Muscle of back (tissue), 11 donors: Measurements from ENCODE around the gene OSGEPL1. TPM values are rescaled to one million over a fixed set of nuclear protein-coding genes. Genes with fewer than 3 reads are reported as not detected.
"Not testable (repeated sequence)": the region's sequence is repeated elsewhere in the genome, so short reads cannot be mapped to it uniquely, and the experiment has no call there.

Source experiments
- DNase-seq, 3 donors: peaks; one replicate each; pipeline versions ENCODE4 v3.0.0 to v3.0.0-alpha.2; 2013
- polyA plus RNA-seq, 10 donors: library from polyadenylated mRNA; unstranded; fragments of 120-200 nt; gene quantifications; one replicate each; pipeline ENCODE4 v1.2.1, GENCODE V29; 2013; ENCODE audit not compliant: insufficient read length in 10 of 10

Gene OSGEPL1
- polyA plus RNA-seq, 10 donors = 8.0 to 16.4 (median 11.9) TPM

GRCh38 chr2:189756311-189756952 is 6.2 kb downstream of the OSGEPL1 start:
- no peak for DNase-seq

- peak in 1 of 3 donors; percentile 30 for DNase-seq
These were observed 11.4 kb downstream of the OSGEPL1 start for GRCh38 chr2:189751080-189751658.

GRCh38 chr2:189729430-189729829 is 33.2 kb downstream of the OSGEPL1 start:
- peak in 1 of 3 donors; percentile 28 for DNase-seq

- DNase-seq = no peak
These were observed 35.7 kb downstream of the OSGEPL1 start for GRCh38 chr2:189726849-189727248.

GRCh38 chr2:189726271-189726670 is 36.3 kb downstream of the OSGEPL1 start:
- no peak for DNase-seq

GRCh38 chr2:189723192-189723591 is 39.4 kb downstream of the OSGEPL1 start:
- no peak for DNase-seq

- no peak for DNase-seq
These were observed 43.0 kb downstream of the OSGEPL1 start for GRCh38 chr2:189719571-189719970.

GRCh38 chr2:189717593-189717992 is 45.0 kb downstream of the OSGEPL1 start:
- not testable (repeated sequence) for DNase-seq

- peak; percentile 19 to 75 (median 48) for DNase-seq
These were observed 52.9 kb downstream of the OSGEPL1 start for GRCh38 chr2:189709501-189710221.

GRCh38 chr2:189702071-189702470 is 60.5 kb downstream of the OSGEPL1 start:
- no peak for DNase-seq

- no peak for DNase-seq
These were observed 61.9 kb downstream of the OSGEPL1 start for GRCh38 chr2:189700681-189701080.

- DNase-seq = peak; percentile 32 to 59 (median 33)
These were observed 64.3 kb downstream of the OSGEPL1 start for GRCh38 chr2:189698020-189698887.

Other genes with a start within 250 kb of the OSGEPL1 start
- 10 to 100 TPM; 31.8 to 55.6 (median 42.3) TPM for gene SLC40A1, start 182.0 kb downstream of the OSGEPL1 start, polyA plus RNA-seq
- 10 to 100 TPM; 36.8 to 50.5 (median 44.3) TPM for gene ASNSD1, start 101.3 kb downstream of the OSGEPL1 start, polyA plus RNA-seq
- 1 to 10 TPM; 3.7 to 9.5 (median 5.9) TPM for gene ANKAR, start 88.1 kb downstream of the OSGEPL1 start, polyA plus RNA-seq
- 10 to 100 TPM; 42.2 to 73.6 (median 50.1) TPM for gene ORMDL1, start 21.5 kb upstream of the OSGEPL1 start, polyA plus RNA-seq
- gene PMS1, start 21.7 kb upstream of the OSGEPL1 start, polyA plus RNA-seq = 10 to 100 TPM; 23.6 to 35.8 (median 29.9) TPM